GM19455 (cell line): ENCODE measurements around the gene GOLGA6L25.
"Not testable (repeated sequence)": the region's sequence is repeated elsewhere in the genome, so short reads cannot be mapped to it uniquely, and the experiment has no call there.

ENCODE experiments used
- ATAC-seq: cut with Tn5 transposase; IDR thresholded peaks from one replicate; pipeline ENCODE4 v1.9.1; 2021; ENCODE audit not compliant: unreplicated experiment

GOLGA6L25 gene

GRCh38 chr15:28553268-28553667, at the start of gene GOLGA6L25:
TSS of gene GOLGA6L25 (plus strand) at chr15:28553568. CDS start at chr15:28553629, 61 bp downstream.
- not testable (repeated sequence) for ATAC-seq

- ATAC-seq: not testable (repeated sequence)
Measured at GRCh38 chr15:28508217-28508889, 45.0 kb upstream of the GOLGA6L25 start.

- ATAC-seq: not testable (repeated sequence)
Measured at GRCh38 chr15:28514128-28514527, 39.2 kb upstream of the GOLGA6L25 start.

- ATAC-seq: not testable (repeated sequence)
Measured at GRCh38 chr15:28515208-28515607, 38.2 kb upstream of the GOLGA6L25 start.

GRCh38 chr15:28532954-28533353, 20.4 kb upstream of the GOLGA6L25 start, which contains the start of gene GOLGA8G:
TSS of gene GOLGA8G (minus strand) at chr15:28532971. CDS start at chr15:28532909, 62 bp downstream.
- ATAC-seq: not testable (repeated sequence)

- not testable (repeated sequence) for ATAC-seq
Measured at GRCh38 chr15:28573351-28573750, 20.0 kb downstream of the GOLGA6L25 start.

- ATAC-seq: not testable (repeated sequence)
Measured at GRCh38 chr15:28588977-28589606, 35.7 kb downstream of the GOLGA6L25 start.

GRCh38 chr15:28589769-28590168, 36.4 kb downstream of the GOLGA6L25 start:
- ATAC-seq: not testable (repeated sequence)

GRCh38 chr15:28592395-28592794, 39.0 kb downstream of the GOLGA6L25 start:
- not testable (repeated sequence) for ATAC-seq

GRCh38 chr15:28593424-28594129, 40.2 kb downstream of the GOLGA6L25 start:
- ATAC-seq: not testable (repeated sequence)

- not testable (repeated sequence) for ATAC-seq
Measured at GRCh38 chr15:28597471-28597870, 44.1 kb downstream of the GOLGA6L25 start.

- ATAC-seq: not testable (repeated sequence)
Measured at GRCh38 chr15:28598209-28598608, 44.8 kb downstream of the GOLGA6L25 start.

- not testable (repeated sequence) for ATAC-seq
Measured at GRCh38 chr15:28602152-28602551, 48.8 kb downstream of the GOLGA6L25 start.
